HG03060 (cell line): ENCODE results near the gene RBM4B.
"Not testable (repeated sequence)": the region's sequence is repeated elsewhere in the genome, so short reads cannot be mapped to it uniquely, and the experiment has no call there.

Source experiments
- ATAC-seq: cut with Tn5 transposase; IDR thresholded peaks from one replicate; pipeline ENCODE4 v1.9.1; 2021; ENCODE audit warnings: low read depth, moderate number of reproducible peaks; ENCODE audit not compliant: unreplicated experiment

RBM4B gene

GRCh38 chr11:66677599-66678375 lies at the start of gene RBM4B:
TSS of gene RBM4B (minus strand) at chr11:66677887. CDS start at chr11:66677079, 808 bp downstream.
- ATAC-seq = peak; percentile 76

DNA sequence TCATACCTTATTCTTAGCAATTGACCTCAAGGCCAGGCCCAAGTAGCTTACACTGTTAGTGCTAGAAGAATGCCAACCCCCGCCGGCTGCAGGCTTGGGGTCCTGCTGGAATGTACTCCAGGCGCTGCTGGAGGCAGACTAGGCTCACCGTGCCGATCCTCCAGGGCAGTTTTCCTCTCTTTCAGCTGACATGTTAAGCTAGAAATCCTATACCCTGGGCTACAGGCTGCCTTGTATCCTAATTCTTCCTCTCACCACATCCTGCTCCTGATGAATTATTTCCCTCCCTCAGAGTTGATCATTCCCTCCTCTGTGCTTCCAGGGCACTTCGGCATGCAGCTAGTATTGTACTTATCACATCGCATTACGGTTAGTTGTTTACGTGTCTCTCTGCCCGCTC lies 48.0 kb upstream of the RBM4B start:
- no peak for ATAC-seq

DNA sequence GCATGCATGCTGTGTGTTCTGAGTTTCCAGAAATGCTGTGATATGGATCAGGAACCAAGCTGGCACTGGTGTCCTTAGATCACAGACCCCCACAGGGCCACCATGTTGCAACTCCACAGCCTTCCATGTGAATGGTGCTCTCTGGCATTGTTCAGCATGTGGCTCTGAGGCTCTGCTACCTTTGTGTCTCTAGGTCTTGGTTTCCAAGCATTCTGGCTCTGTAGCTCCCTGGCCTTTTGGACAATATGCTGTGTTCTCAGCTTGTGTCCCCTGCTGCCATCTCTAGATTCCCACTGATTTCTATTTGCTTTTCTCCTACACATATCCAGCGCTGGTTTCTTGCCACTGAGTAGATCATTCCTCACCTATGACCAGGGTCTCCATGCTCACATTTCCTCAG lies 47.4 kb upstream of the RBM4B start:
- ATAC-seq = no peak

DNA sequence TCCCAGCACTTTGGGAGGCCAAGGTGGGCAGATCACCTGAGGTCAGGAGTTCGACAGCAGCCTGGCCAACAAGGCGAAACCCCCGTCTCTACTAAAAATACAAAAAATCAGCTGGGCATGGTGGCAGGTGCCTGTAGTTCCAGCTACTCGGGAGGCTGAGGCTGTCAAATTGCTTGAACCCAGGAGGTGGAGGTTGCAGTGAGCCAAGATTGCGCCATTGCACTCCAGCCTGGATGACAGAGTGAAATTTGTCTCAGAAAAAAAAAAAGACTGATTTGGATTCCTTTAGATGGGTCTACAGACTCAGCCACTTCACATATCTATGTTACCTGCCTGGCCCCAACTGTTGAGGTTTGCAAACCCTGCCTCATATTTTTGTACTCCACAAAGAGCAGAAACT lies 46.5 kb upstream of the RBM4B start:
- not testable (repeated sequence) for ATAC-seq

DNA sequence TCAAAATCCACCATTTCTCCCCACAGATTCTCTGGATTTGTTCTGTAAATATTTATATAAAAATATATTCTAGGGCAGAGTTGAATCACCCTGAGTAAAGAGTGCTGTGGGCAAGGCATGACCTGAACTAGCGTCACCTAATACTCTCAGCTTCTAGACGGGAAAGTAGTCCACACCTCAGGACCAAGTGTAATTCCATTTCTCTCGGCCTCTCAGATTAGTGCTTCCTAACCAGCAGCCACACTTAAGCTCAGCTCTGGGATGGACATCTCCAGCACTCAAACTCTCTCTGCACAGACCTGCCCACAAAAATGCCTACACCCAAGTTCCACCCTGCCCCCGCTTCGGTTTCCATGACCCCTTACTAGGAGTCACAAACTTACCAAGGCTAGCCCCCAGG lies 46.0 kb upstream of the RBM4B start:
- ATAC-seq = no peak

GRCh38 chr11:66722745-66723651 lies 45.3 kb upstream of the RBM4B start:
- no peak for ATAC-seq

- ATAC-seq = no peak
These were observed 44.3 kb upstream of the RBM4B start for GRCh38 chr11:66721939-66722338.

GRCh38 chr11:66720899-66721470 lies 43.3 kb upstream of the RBM4B start:
- ATAC-seq = no peak

DNA sequence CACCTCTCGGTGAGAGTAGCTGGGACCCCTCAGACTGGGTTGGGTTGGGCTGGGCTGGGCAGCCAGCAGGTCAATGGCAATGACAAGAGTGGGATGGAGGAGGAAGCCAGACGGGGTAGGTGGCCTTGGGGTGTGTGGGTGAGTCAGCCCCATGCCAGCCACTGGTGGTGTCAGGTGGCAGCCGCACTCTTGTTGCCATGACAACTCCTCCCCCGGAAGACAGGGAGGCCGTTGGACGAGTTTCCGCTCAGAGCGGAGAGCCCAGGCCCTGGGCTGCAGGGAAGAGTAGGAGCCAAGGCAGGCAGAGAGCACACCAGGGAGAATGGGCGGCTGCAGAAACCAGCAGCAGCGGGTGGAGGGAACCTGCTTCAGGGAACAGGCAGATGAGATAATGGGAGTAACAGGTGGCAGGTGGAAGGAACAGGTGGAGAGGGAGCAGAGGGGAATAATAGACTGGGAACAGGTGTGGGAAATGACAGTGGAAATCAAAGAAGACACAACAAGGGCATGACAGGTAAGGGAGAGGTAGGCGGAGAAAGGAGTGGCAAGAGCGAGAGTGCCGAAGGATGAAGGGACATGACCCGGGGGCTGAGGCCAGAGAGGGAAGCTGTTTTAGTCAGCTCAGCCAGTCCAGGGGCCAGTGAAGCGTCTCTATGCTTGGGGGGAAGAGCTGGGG lies 42.7 kb upstream of the RBM4B start:
- ATAC-seq = no peak

- no peak for ATAC-seq
These were observed 41.6 kb upstream of the RBM4B start for GRCh38 chr11:66719111-66719872.

DNA sequence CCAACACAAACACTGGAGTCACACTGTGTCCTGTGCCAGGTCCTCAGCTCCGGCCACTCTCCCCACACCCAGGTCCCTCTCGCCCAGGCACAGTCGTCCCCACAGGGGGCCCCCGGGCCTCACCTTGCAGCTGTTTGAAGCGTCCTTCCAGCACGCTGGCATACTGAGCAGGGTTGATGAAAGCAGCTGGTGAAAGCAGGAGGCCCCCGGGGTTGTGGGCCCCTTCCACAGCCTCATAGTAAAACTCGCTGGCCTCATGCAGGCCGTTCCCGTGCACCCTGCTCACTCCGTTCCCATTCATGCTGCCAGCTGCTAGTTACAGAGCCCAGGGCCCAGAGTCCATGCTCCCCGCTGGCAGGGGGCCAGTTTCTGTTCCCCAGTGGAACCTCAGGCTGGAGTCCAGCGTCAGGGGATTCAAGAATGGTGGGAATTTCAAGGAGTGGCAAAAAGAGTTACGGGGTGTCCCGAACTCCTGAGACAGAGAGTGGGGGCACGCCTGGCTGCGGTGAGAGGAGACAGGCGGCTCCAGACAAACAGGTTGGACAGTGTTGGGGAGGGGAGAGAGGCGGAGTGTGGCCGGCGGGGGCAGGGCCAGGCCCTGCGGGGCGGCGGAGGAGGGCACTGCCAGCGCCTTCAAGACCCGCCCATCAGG lies 40.8 kb upstream of the RBM4B start:
- ATAC-seq = no peak

- no peak for ATAC-seq
These were observed 40.2 kb upstream of the RBM4B start for GRCh38 chr11:66717925-66718319.

- ATAC-seq = no peak
These were observed 39.3 kb upstream of the RBM4B start for GRCh38 chr11:66716996-66717395.

DNA sequence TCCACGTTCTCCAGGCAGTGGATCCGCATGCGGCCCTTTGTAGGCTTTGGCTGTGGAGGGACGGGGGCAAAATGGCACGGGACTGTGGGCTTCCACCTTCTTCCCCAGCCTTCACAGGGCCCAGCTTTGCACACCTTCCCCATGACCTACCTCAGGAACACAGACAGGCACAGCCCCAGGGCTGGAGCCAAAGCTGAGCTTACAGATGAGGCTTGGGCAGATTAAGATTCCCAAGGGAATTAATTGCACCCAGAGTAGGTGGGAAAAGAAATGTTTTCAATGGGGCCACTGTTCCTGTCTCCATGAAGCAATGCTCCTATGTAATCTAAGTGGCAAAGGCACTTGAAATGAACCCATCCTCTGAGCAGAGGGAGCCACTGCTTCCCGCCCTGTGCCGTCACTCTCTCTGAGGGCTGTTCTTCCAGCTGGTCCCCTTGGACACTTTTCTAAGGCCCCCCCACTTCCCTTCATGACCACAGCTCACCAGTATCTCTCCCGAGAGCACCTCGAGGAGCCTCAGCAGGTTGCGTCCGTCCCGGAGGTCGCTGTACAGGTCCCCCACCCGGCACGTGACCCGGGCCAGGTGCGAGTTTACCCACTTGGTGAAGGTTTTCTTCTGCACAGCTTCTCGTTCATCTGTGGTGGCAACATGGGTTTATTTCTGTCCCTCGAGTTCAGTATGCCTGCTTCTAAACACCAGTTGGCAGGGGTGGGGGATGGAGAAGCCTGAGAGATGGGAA lies 37.8 kb upstream of the RBM4B start:
- no peak for ATAC-seq

GRCh38 chr11:66713746-66714480 lies 36.2 kb upstream of the RBM4B start:
- ATAC-seq = no peak

- no peak for ATAC-seq
These were observed 32.8 kb upstream of the RBM4B start for GRCh38 chr11:66710384-66710930.

GRCh38 chr11:66708701-66709100 lies 31.0 kb upstream of the RBM4B start:
- ATAC-seq = no peak

GRCh38 chr11:66708094-66708493 lies 30.4 kb upstream of the RBM4B start:
- ATAC-seq = no peak
